Upper lobe of left lung (tissue), 4 donors: ENCODE measurements around the gene PPP1CA.

ENCODE experiments used
- CTCF ChIP-seq, 6 experiments: fragments of 450-650 bp in 4 of 6; fragments of 200-600 bp in 2 of 6; sonication (generic) in 2 of 6; IDR thresholded peaks; one replicate each; pipeline ENCODE4 v1.5.1; 2016 to 2019; ENCODE audit warnings: antibody characterized with exemption in 6 of 6
- EP300 ChIP-seq, 4 donors: sonication (generic); formaldehyde crosslinking; IDR thresholded peaks; one replicate each; pipeline ENCODE4 v1.5.1; 2017; ENCODE audit warnings: antibody characterized with exemption in 4 of 4, control low read depth in 2 of 4
- POLR2A ChIP-seq, 4 donors: fragments of 450-650 bp; IDR thresholded peaks; one replicate each; pipeline ENCODE4 v1.5.1; 2016 to 2017; ENCODE audit warnings: antibody characterized with exemption in 4 of 4, mild to moderate bottlenecking in 2 of 4
- POLR2AphosphoS5 ChIP-seq, 2 donors: sonication (generic); formaldehyde crosslinking; IDR thresholded peaks; one replicate each; pipeline ENCODE4 v1.5.1; 2017; ENCODE audit warnings: antibody characterized with exemption in 2 of 2

GRCh38 chr11:67405196-67405567 is 3.5 kb upstream of the PPP1CA start:
- TF ChIP-seq CTCF (IDR thresholded peaks at IDR 0.05) (no peak), POLR2A (IDR thresholded peaks at IDR 0.05) (no peak), POLR2AphosphoS5 (IDR thresholded peaks at IDR 0.05) (no peak), EP300 (IDR thresholded peaks at IDR 0.05) (no peak)
